Skin epidermis (tissue), 12 donors: ENCODE data around the gene IGSF9.
"Not testable (repeated sequence)": the region's sequence is repeated elsewhere in the genome, so short reads cannot be mapped to it uniquely, and the experiment has no call there.

Experiments used
- H3K27ac ChIP-seq, 21 experiments: fragments of 200-600 bp; sonication (generic) in 11 of 21; one replicate each; pipeline ENCODE4 v1.5.0; 2020; ENCODE audit warnings: mild to moderate bottlenecking in 3 of 21, inconsistent platforms in 2 of 21, moderate library complexity in 2 of 21
- H3K4me3 ChIP-seq, 7 experiments: fragments of 200-600 bp; sonication (generic) in 2 of 7; one replicate each; pipeline ENCODE4 v1.5.0; 2020; ENCODE audit warnings: inconsistent platforms in 2 of 7, mild to moderate bottlenecking in 2 of 7, moderate library complexity in 1 of 7

The IGSF9 gene

GRCh38 chr1:159914252-159915018 is 31.0 kb downstream of the IGSF9 start:
- H3K27ac ChIP-seq, result peak overlapping the region in 3 of 21 experiments; percentile 6 to 46 (median 25)
- no peak overlapping the region for H3K4me3 ChIP-seq

GRCh38 chr1:159913451-159914192 is 31.8 kb downstream of the IGSF9 start:
- Histone ChIP-seq H3K27ac (peak overlapping the region in 6 of 21 experiments; percentile 6 to 72 (median 17)), H3K4me3 (no peak overlapping the region)

- Histone ChIP-seq H3K27ac (peak overlapping the region in 19 of 21 experiments; percentile 12 to 88 (median 72)), H3K4me3 (no peak overlapping the region)
These were observed 33.9 kb downstream of the IGSF9 start for GRCh38 chr1:159911326-159912070.

- Histone ChIP-seq H3K4me3 (no peak overlapping the region), H3K27ac (no peak overlapping the region)
These were observed 37.1 kb downstream of the IGSF9 start for GRCh38 chr1:159908031-159908940.

- H3K27ac ChIP-seq, result no peak overlapping the region
- H3K4me3 ChIP-seq, result no peak overlapping the region
These were observed 38.5 kb downstream of the IGSF9 start for GRCh38 chr1:159906960-159907359.

- not testable (repeated sequence) for H3K27ac ChIP-seq, H3K4me3 ChIP-seq
These were observed 41.4 kb downstream of the IGSF9 start for GRCh38 chr1:159904036-159904435.

- no peak overlapping the region for H3K27ac ChIP-seq
- no peak overlapping the region for H3K4me3 ChIP-seq
These were observed 42.9 kb downstream of the IGSF9 start for GRCh38 chr1:159902541-159902940.

GRCh38 chr1:159900755-159901360 is 44.6 kb downstream of the IGSF9 start:
- no peak overlapping the region for H3K4me3 ChIP-seq
- H3K27ac ChIP-seq, result peak overlapping the region in 13 of 21 experiments; percentile 3 to 63 (median 26)

- Histone ChIP-seq H3K4me3 (no peak within 1 kb of the TSS), H3K27ac (peak within 1 kb of the TSS in 16 of 21 experiments; percentile 4 to 71 (median 43))
These were observed 45.2 kb downstream of the IGSF9 start, which contains the start of gene CFAP45 for GRCh38 chr1:159900086-159900680. Gene CFAP45 (minus strand): TSS chr1:159900165. CDS start chr1:159900098, 67 bp downstream.

- peak overlapping the region in 12 of 21 experiments; percentile 4 to 71 (median 43) for H3K27ac ChIP-seq
- not testable (repeated sequence) for H3K4me3 ChIP-seq
These were observed 45.8 kb downstream of the IGSF9 start for GRCh38 chr1:159899634-159900033.

GRCh38 chr1:159898527-159898926 is 46.9 kb downstream of the IGSF9 start:
- peak overlapping the region in 1 of 21 experiments; percentile 30 for H3K27ac ChIP-seq
- no peak overlapping the region for H3K4me3 ChIP-seq

GRCh38 chr1:159897962-159898361 is 47.5 kb downstream of the IGSF9 start:
- no peak overlapping the region for H3K27ac ChIP-seq

GRCh38 chr1:159896546-159896930 is 48.9 kb downstream of the IGSF9 start:
- H3K27ac ChIP-seq, result peak overlapping the region in 1 of 21 experiments; percentile 29

More at GRCh38 chr1:159897962-159898361, 47.5 kb downstream of the IGSF9 start:
- no peak overlapping the region for H3K4me3 ChIP-seq

GRCh38 chr1:159895836-159896545 is 49.4 kb downstream of the IGSF9 start:
- Histone ChIP-seq H3K27ac (peak overlapping the region in 1 of 21 experiments; percentile 29), H3K4me3 (no peak overlapping the region)

More at GRCh38 chr1:159896546-159896930, 48.9 kb downstream of the IGSF9 start:
- no peak overlapping the region for H3K4me3 ChIP-seq

- no peak overlapping the region for H3K4me3 ChIP-seq
- no peak overlapping the region for H3K27ac ChIP-seq
These were observed 50.1 kb downstream of the IGSF9 start for GRCh38 chr1:159895286-159895685.

- Histone ChIP-seq H3K27ac (no peak overlapping the region), H3K4me3 (no peak overlapping the region)
These were observed 52.5 kb downstream of the IGSF9 start for GRCh38 chr1:159892944-159893343.
